ENCODE results near the gene KIF5B. TPM values are rescaled to one million over a fixed set of nuclear protein-coding genes. Genes with fewer than 3 reads are reported as not detected.

KIF5B gene
- total RNA-seq: 126 TPM

GRCh38 chr10:32056136-32057035 is at the start of gene KIF5B:
TSS of gene KIF5B (minus strand) at chr10:32056425. CDS start at chr10:32055973, 452 bp downstream.

Small RNAs within 50 kb of the gene (small RNA-seq; reads per million reads assigned to genes)
- gene RF00019 (ENCODE audit: low replicate concordance) (not detected), gene RN7SL825P (ENCODE audit: low replicate concordance) (not detected)

Other genes with a start within 250 kb of the KIF5B start
- 77.9 TPM for gene ARHGAP12, start 127.6 kb downstream of the KIF5B start, total RNA-seq